Keratinocyte (primary cell): ENCODE measurements around the gene TNS4.

Experiments
- EZH2 ChIP-seq: IDR thresholded peaks from one replicate; pipeline ENCODE4 v1.6.1; 2012; ENCODE audit warnings: inconsistent platforms, mild to moderate bottlenecking, low read length, moderate library complexity
- TF ChIP-seq, protein P1 (sequence below), 3 experiments: IDR thresholded peaks in 1 of 3; conservative IDR thresholded peaks in 1 of 3; optimal IDR thresholded peaks in 1 of 3; 2 replicates in 2 of 3; 3 replicates in 1 of 3; pipeline versions ENCODE3 to v1.5.1; 2011; ENCODE audit warnings: low read length in 3 of 3, mild to moderate bottlenecking in 3 of 3, moderate library complexity in 2 of 3, control low read depth in 1 of 3, inconsistent platforms in 1 of 3; ENCODE audit not compliant: insufficient read depth in 2 of 3; ENCODE audit errors: extremely low read depth in 1 of 3

DNA sequence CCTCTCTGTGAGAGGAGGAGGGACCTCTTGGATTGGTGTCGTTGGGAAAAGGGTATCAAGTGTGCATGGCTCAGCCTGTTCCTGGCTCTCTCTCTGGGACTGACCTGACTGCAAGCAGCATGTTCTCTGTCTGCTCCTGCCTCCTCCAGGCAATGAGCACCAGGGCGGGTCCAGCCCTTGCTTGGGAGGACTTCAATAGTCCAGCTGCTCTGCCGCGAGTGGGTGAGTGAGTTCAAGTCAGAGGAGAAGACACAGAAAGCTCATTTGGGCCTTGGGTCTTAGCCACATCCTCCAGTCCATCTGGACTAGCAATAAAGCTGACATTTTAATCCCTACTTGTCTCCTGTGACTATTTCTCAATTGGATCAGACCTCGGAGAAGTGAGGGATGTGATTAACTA is 25.2 kb upstream of the TNS4 start:
- TF ChIP-seq, protein P1, sequence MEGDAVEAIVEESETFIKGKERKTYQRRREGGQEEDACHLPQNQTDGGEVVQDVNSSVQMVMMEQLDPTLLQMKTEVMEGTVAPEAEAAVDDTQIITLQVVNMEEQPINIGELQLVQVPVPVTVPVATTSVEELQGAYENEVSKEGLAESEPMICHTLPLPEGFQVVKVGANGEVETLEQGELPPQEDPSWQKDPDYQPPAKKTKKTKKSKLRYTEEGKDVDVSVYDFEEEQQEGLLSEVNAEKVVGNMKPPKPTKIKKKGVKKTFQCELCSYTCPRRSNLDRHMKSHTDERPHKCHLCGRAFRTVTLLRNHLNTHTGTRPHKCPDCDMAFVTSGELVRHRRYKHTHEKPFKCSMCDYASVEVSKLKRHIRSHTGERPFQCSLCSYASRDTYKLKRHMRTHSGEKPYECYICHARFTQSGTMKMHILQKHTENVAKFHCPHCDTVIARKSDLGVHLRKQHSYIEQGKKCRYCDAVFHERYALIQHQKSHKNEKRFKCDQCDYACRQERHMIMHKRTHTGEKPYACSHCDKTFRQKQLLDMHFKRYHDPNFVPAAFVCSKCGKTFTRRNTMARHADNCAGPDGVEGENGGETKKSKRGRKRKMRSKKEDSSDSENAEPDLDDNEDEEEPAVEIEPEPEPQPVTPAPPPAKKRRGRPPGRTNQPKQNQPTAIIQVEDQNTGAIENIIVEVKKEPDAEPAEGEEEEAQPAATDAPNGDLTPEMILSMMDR (optimal IDR thresholded peaks at IDR 0.05 in 1 of 3, IDR thresholded peaks at IDR 0.05 in 1 of 3, conservative IDR thresholded peaks at IDR 0.05 in 1 of 3; ENCODE audit: extremely low read depth in 1 of 3, insufficient read depth in 2 of 3, low read length in 3 of 3), result peak in 1 of 3 experiments; percentile 32
- no peak for TF ChIP-seq EZH2
